ENCODE data around the gene CTXND2.

- TF ChIP-seq, protein P1, sequence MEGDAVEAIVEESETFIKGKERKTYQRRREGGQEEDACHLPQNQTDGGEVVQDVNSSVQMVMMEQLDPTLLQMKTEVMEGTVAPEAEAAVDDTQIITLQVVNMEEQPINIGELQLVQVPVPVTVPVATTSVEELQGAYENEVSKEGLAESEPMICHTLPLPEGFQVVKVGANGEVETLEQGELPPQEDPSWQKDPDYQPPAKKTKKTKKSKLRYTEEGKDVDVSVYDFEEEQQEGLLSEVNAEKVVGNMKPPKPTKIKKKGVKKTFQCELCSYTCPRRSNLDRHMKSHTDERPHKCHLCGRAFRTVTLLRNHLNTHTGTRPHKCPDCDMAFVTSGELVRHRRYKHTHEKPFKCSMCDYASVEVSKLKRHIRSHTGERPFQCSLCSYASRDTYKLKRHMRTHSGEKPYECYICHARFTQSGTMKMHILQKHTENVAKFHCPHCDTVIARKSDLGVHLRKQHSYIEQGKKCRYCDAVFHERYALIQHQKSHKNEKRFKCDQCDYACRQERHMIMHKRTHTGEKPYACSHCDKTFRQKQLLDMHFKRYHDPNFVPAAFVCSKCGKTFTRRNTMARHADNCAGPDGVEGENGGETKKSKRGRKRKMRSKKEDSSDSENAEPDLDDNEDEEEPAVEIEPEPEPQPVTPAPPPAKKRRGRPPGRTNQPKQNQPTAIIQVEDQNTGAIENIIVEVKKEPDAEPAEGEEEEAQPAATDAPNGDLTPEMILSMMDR (IDR thresholded peaks at IDR 0.05) = no peak
- no peak for TF ChIP-seq POLR2A (IDR thresholded peaks at IDR 0.05)
Observed at GRCh38 chr1:150957666-150958065, 70.7 kb downstream of the CTXND2 start.
